ENCODE measurements around the gene GGN. TPM values are rescaled to one million over a fixed set of nuclear protein-coding genes. Genes with fewer than 3 reads are reported as not detected.

GGN gene, protein sequence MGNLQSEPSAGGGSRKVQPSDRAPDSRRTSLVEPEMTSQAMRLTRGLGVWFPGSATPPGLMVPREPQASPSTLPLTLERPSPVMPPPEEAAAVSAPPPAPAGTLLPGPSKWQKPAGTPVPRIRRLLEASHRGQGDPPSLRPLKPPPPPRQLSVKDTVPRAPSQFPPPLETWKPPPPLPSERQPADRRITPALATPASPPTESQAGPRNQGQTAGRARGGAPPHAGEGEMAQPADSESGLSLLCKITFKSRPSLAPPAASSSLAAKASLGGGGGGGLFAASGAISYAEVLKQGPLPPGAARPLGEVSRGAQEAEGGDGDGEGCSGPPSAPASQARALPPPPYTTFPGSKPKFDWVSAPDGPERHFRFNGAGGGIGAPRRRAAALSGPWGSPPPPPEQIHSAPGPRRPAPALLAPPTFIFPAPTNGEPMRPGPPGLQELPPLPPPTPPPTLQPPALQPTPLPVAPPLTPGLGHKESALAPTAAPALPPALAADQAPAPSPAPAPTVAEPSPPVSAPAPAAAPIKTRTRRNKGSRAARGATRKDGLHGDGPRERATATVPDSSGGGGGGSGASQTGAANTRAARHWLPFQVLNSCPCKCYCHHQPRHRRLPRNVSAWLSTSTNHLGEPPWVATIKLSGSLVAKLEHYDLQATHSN
- total RNA-seq, result 0.30 and 0.32 TPM in 2 replicates

DNA sequence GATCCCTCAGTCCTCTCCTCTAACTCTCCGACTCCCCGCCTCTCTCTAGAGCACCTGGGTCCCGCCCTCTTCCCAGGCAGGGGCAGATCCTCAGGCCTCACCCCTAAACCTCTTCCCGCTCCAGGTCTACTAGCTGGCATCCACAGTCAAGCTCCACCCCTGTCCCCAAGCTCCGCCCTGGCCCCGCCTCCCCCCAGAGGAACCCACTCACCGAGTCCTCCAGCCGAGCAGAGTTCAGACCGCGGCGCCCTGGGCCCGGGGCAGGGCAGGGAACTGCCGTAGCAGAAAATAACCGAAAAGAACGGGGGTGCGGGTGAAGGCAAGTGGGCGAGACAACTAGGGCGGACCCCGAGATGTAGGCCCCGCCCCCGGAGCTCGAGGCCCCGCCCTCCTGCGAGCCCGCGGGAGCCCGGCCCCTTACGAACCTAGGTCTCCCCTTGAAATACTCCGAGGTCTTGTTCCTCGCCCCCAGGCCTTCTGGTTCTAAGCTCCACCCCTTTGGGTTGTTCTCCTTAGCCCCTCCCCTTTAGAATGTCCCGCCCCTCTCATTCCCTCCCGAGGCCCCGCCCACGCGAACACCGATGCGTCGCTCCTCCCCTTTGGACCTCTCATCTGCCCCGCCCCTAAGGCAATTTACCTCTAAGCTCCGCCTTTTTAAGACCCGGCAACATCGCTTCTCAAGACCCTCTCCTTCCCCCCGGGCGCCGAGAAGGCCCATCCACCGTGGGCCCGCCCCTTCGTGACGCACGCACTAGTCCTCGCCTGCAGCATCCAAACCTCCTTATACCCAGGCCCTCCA, at the start of gene GGN:
Gene GGN (minus strand): TSS at position 485 of the 799 bp plus-strand sequence. CDS start 773 bp downstream, outside the sequence.

DNA sequence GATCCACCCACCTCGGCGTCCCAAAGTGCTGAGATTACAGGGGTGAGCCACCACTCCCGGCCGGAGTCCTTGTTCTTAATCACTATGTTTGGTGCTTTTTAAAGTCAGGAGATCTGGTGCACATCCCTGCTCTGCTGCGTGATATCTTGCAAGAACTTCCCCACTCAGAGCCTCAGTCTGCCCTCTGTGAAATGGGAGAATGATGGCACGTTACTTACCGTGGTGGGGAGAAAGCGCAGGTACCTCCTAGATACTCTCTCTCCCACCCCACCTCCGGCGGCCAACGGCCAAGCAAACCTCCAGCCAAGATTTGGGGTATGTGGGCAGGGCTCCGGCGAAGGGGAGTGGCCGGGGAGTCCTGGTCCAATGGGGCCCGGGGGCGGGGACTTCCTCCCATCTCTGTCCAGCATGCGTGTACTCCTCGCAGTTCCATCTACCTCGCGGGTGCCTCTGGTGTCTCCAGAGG, 45.5 kb upstream of the GGN start, which contains the start of gene RYR1:
Gene RYR1 (plus strand): TSS at position 424 of the 466 bp plus-strand sequence. CDS start 139 bp downstream, outside the sequence.

DNA sequence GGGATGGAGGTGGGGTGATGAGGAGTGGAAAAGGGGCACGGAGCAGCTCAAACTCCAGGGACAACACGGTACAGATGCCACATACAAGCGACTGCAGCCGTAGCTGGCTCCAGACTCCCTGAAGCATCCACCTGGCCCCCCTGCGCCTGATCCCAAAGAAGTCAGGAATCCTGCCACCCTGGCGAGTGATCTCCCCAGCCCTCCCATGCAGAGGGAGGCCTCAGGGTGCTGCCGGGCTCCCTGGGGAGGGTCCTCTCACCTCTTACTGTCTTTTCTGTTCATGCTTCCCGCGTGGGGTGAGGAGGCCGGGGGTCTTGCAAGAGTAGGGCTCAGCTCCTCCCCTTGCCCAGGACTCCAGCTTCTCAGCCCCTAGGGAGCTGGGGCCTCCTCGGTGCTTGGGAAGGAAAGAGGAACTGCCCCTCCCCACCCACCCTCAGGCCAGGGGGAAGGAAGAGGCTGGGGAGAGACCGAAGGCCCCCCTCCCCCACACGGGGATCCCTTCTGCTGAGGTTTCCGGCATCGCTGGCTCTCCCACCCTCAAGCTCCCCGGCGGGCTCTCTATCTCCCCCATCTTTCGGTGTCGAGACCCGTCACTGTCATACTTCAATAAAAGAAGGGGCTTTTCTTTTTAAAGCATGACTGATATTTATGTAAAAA, 38.1 kb upstream of the GGN start, which contains the start of gene RASGRP4:
Gene RASGRP4 (minus strand): TSS at position 410 of the 657 bp plus-strand sequence. CDS start 128 bp downstream, at position 282.

DNA sequence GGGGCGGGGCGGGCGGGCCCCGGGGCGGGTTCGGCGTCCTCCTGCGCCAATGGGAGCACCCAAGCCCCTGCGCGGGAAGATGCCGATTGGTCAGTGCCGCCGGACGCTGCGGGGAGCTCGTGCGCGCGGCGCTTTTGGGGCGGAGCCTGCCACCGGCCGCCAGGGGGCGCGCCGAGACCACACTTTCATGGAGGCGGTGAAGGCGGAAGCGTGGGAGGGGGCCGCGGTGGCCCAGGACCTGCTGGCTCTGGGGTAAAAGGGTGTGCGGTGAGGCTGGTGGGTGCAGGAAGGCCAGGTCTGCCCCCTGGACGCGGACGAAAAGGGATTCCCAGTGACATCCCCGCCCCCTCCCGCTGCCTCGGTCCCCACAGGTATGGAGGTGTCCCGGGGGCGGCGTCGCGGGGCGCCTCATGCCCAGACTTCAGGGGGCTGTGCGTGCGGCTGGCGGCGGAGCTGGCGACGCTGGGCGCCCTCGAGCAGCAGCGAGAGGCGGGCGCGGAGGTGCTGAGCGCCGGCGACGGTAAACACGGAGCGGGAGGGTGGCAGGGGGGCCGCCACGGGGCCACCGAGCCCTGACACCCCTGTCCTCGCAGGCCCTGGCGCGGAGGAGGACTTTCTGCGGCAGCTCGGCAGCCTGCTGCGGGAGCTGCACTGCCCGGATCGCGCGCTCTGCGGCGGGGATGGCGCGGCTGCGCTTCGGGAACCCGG, 15.3 kb upstream of the GGN start, which contains the start of gene FAM98C:
Gene FAM98C (plus strand): TSS at position 127 of the 708 bp plus-strand sequence. CDS start 61 bp downstream, at position 188.

DNA sequence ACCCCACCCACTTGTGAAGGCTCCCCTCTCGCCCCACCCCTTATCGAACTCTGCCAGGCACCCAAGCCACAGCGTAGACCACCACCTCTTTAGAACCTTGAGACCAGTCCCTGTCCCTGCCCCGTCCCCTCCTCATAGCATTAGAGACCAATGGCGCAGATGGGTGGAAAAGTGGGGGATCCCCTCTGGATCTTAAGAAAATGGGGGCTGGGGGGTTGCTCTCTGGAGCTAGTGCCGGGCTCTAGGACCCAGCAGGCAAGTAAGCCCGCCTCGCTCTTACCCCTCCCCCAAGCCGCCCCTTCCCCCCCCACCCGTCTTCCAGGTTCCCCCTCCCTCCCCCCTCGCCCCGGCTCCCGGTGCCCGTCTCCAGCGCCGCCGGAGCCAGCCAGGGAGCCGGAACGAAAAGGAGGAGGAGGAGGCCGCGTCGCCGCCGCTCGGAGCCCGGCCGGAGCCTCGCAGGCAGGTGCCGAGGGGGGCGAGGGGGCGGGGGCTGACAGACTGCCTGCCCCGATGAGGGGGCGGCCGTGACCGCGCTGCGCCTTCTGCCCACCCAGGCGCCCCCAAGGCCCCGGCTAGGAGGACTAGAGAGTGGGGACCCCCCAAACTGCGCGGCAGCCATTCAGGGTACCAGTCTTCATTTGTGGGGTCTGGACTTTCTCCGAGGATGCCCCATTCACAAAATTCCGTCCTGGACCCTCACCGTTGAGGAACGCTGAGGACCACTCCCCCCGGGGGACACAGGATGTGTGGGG, 691 bp upstream of the GGN start, which contains the start of gene SPRED3:
Gene SPRED3 (plus strand): TSS at position 349 of the 752 bp plus-strand sequence. CDS start 1,606 bp downstream, outside the sequence.

DNA sequence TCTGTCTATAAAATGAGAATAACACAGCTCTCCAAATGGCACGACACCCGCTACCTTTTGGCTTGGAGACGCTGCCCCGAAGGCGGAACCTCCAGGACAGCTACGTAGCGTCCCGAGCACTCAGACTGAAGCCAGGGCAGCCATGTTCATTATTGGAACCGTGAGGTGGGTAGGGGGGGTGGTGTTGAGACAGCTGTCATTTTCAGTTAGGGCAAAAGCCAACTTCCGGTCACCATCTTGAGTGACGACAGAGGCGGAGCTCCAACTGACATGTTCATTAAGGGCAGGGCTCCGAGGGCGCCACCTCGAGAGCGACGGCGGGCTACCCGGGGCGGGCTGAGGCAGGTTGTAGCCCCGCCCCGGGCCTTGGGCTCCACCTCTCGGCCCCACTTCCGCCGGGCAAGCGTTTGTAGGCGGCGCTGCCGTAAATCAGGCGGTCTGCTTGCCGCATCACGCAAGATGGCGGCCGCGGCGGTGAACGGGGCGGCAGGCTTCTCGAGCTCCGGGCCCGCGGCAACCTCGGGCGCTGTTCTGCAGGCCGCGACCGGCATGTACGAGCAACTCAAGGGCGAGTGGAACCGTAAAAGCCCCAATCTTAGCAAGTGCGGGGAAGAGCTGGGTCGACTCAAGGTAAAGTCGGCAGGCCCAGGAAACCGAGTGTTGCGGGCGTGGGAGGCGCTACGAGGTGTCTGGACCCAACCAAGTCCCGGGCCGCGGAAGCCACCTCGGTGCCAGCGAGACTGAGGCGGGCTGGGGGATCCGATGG, 13.3 kb downstream of the GGN start, which contains the start of gene PSMD8:
Gene PSMD8 (plus strand): TSS at position 240 of the 766 bp plus-strand sequence. CDS start 31 bp downstream, at position 271.

Other genes starting within 250 kb of the GGN start
- 1.2 and 1.6 TPM in 2 replicates for gene DPF1, start 163.8 kb downstream of the GGN start, total RNA-seq
- gene PPP1R14A, start 131.7 kb downstream of the GGN start, total RNA-seq, result 0.65 TPM in 1 of 2 replicates, not detected in the other
- gene SPINT2, start 123.5 kb downstream of the GGN start, total RNA-seq, result 0.76 and 1.3 TPM in 2 replicates
- 6.7 and 7.5 TPM in 2 replicates for gene C19orf33, start 83.8 kb downstream of the GGN start, total RNA-seq
- 81.2 and 91.3 TPM in 2 replicates for gene YIF1B, start 72.1 kb downstream of the GGN start, total RNA-seq
- 1.8 and 2.9 TPM in 2 replicates for gene KCNK6, start 68.2 kb downstream of the GGN start, total RNA-seq
- gene CATSPERG, start 52.2 kb downstream of the GGN start, total RNA-seq, result under 0.01 and 2.9 TPM in 2 replicates
- 351 and 475 TPM in 2 replicates for gene PSMD8, start 13.5 kb downstream of the GGN start, total RNA-seq
- gene SPRED3, start 663 bp upstream of the GGN start, total RNA-seq, result 1.4 and 2.6 TPM in 2 replicates
- 7.8 and 11.4 TPM in 2 replicates for gene FAM98C, start 15.1 kb upstream of the GGN start, total RNA-seq
- gene RASGRP4, start 38.2 kb upstream of the GGN start, total RNA-seq, result not detected in 2 replicates
- under 0.01 and 0.61 TPM in 2 replicates for gene RYR1, start 45.7 kb upstream of the GGN start, total RNA-seq
- 0.15 TPM in 1 of 2 replicates, not detected in the other for gene MAP4K1, start 229.9 kb upstream of the GGN start, total RNA-seq
- gene EIF3K, start 231.2 kb upstream of the GGN start, total RNA-seq, result 277 and 466 TPM in 2 replicates